ENCODE measurements around the gene POTEF. TPM values are rescaled to one million over a fixed set of nuclear protein-coding genes. Genes with fewer than 3 reads are reported as not detected.
"Not testable (repeated sequence)": the region's sequence is repeated elsewhere in the genome, so short reads cannot be mapped to it uniquely, and the experiment has no call there.

Gene POTEF
- total RNA-seq, 1 experiment from 2014 or later, result not detected

- no peak for DNase-seq (ENCODE audit: unreplicated experiment)
- BruUV-seq (replicated peaks), result no TSS peak
- H3K4me1 Mint-ChIP-seq (ENCODE audit: insufficient read depth, unreplicated experiment), result no peaks in the 10 kb centered on the region
- POLR2A ChIA-PET, result no interaction called here
- no peaks in the 10 kb centered on the region for H3K9me3 Mint-ChIP-seq (ENCODE audit: unreplicated experiment)
- CTCF ChIA-PET, result no interaction called here
- no peaks in the 10 kb centered on the region for H3K27me3 Mint-ChIP-seq (ENCODE audit: insufficient read depth, unreplicated experiment)
- H3K4me3 Mint-ChIP-seq (ENCODE audit: unreplicated experiment), result no peak overlapping the region
- TF ChIP-seq CTCF (IDR thresholded peaks at IDR 0.05; ENCODE audit: unreplicated experiment), result no peak
- intact Hi-C loops (cut with micrococcal nuclease), result no loop called here
- peaks cover 65% of the 10 kb centered on the region for H3K36me3 Mint-ChIP-seq (ENCODE audit: insufficient read depth, unreplicated experiment)
- no peak overlapping the region for H3K27ac Mint-ChIP-seq (ENCODE audit: low read depth, unreplicated experiment)
Observed at GRCh38 chr2:130165293-130166016, 36.4 kb upstream of the POTEF start.

- Mint-ChIP-seq H3K36me3 (ENCODE audit: insufficient read depth, unreplicated experiment) (peaks cover 50% of the 10 kb centered on the region), H3K27me3 (ENCODE audit: insufficient read depth, unreplicated experiment) (no peaks in the 10 kb centered on the region), H3K9me3 (ENCODE audit: unreplicated experiment) (no peaks in the 10 kb centered on the region), H3K4me1 (ENCODE audit: insufficient read depth, unreplicated experiment) (no peaks in the 10 kb centered on the region), H3K4me3 (ENCODE audit: unreplicated experiment) (no peak overlapping the region), H3K27ac (ENCODE audit: low read depth, unreplicated experiment) (no peak overlapping the region)
- BruUV-seq (replicated peaks), result no TSS peak
- ChIA-PET CTCF (no interaction called here), POLR2A (no interaction called here)
- no peak for DNase-seq (ENCODE audit: unreplicated experiment)
- intact Hi-C loops (cut with micrococcal nuclease), result no loop called here
- TF ChIP-seq CTCF (IDR thresholded peaks at IDR 0.05; ENCODE audit: unreplicated experiment), result no peak
Observed at GRCh38 chr2:130162968-130163367, 33.9 kb upstream of the POTEF start.

GRCh38 chr2:130162486-130162885 lies 33.5 kb upstream of the POTEF start:
- BruUV-seq (replicated peaks); H3K27me3 Mint-ChIP-seq (ENCODE audit: insufficient read depth, unreplicated experiment); H3K4me3 Mint-ChIP-seq (ENCODE audit: unreplicated experiment); H3K4me1 Mint-ChIP-seq (ENCODE audit: insufficient read depth, unreplicated experiment); POLR2A ChIA-PET; intact Hi-C loops (cut with micrococcal nuclease); H3K9me3 Mint-ChIP-seq (ENCODE audit: unreplicated experiment); DNase-seq (ENCODE audit: unreplicated experiment); CTCF ChIA-PET; H3K27ac Mint-ChIP-seq (ENCODE audit: low read depth, unreplicated experiment): not testable (repeated sequence)
- peaks cover 46% of the 10 kb centered on the region for H3K36me3 Mint-ChIP-seq (ENCODE audit: insufficient read depth, unreplicated experiment)

- H3K27ac Mint-ChIP-seq (ENCODE audit: low read depth, unreplicated experiment); H3K27me3 Mint-ChIP-seq (ENCODE audit: insufficient read depth, unreplicated experiment); H3K4me1 Mint-ChIP-seq (ENCODE audit: insufficient read depth, unreplicated experiment); H3K9me3 Mint-ChIP-seq (ENCODE audit: unreplicated experiment); H3K4me3 Mint-ChIP-seq (ENCODE audit: unreplicated experiment); intact Hi-C loops (cut with micrococcal nuclease); POLR2A ChIA-PET; DNase-seq (ENCODE audit: unreplicated experiment); BruUV-seq (replicated peaks); CTCF ChIA-PET: not testable (repeated sequence)
- peaks cover 34% of the 10 kb centered on the region for H3K36me3 Mint-ChIP-seq (ENCODE audit: insufficient read depth, unreplicated experiment)
Observed at GRCh38 chr2:130160838-130161705, 32.0 kb upstream of the POTEF start.

GRCh38 chr2:130160131-130160530 lies 31.1 kb upstream of the POTEF start:
- intact Hi-C loops (cut with micrococcal nuclease), result no loop called here
- CTCF ChIA-PET, result no interaction called here
- no peaks in the 10 kb centered on the region for H3K4me1 Mint-ChIP-seq (ENCODE audit: insufficient read depth, unreplicated experiment)
- peaks cover 40% of the 10 kb centered on the region for H3K36me3 Mint-ChIP-seq (ENCODE audit: insufficient read depth, unreplicated experiment)
- no peak for DNase-seq (ENCODE audit: unreplicated experiment)
- no peak overlapping the region for H3K27ac Mint-ChIP-seq (ENCODE audit: low read depth, unreplicated experiment)
- BruUV-seq (replicated peaks), result no TSS peak
- POLR2A ChIA-PET, result no interaction called here
- no peak overlapping the region for H3K4me3 Mint-ChIP-seq (ENCODE audit: unreplicated experiment)
- no peaks in the 10 kb centered on the region for H3K27me3 Mint-ChIP-seq (ENCODE audit: insufficient read depth, unreplicated experiment)
- no peaks in the 10 kb centered on the region for H3K9me3 Mint-ChIP-seq (ENCODE audit: unreplicated experiment)
- TF ChIP-seq CTCF (IDR thresholded peaks at IDR 0.05; ENCODE audit: unreplicated experiment), result no peak

GRCh38 chr2:130159376-130159775 lies 30.4 kb upstream of the POTEF start:
- DNase-seq (ENCODE audit: unreplicated experiment); POLR2A ChIA-PET; H3K4me3 Mint-ChIP-seq (ENCODE audit: unreplicated experiment); intact Hi-C loops (cut with micrococcal nuclease); H3K27me3 Mint-ChIP-seq (ENCODE audit: insufficient read depth, unreplicated experiment); BruUV-seq (replicated peaks); CTCF ChIA-PET; H3K9me3 Mint-ChIP-seq (ENCODE audit: unreplicated experiment); H3K4me1 Mint-ChIP-seq (ENCODE audit: insufficient read depth, unreplicated experiment); H3K27ac Mint-ChIP-seq (ENCODE audit: low read depth, unreplicated experiment): not testable (repeated sequence)
- H3K36me3 Mint-ChIP-seq (ENCODE audit: insufficient read depth, unreplicated experiment), result peaks cover 35% of the 10 kb centered on the region

Data from MCF 10A (cell line).